SW 1271 (cell line): Measurements from ENCODE around the gene FECH.
"Not testable (repeated sequence)": the region's sequence is repeated elsewhere in the genome, so short reads cannot be mapped to it uniquely, and the experiment has no call there.

Source experiments
- DNase-seq, 2 experiments: peaks; one replicate each; lab custom pipeline; 2025; lab: John Stamatoyannopoulos, UW

The FECH gene

GRCh38 chr18:57533006-57533867 is 53.3 kb downstream of the FECH start:
- DNase-seq = no peak

- no peak for DNase-seq
Measured at GRCh38 chr18:57529151-57529550, 57.4 kb downstream of the FECH start.

- DNase-seq = no peak
Measured at GRCh38 chr18:57527556-57528229, 58.8 kb downstream of the FECH start.

GRCh38 chr18:57523171-57523956 is 63.1 kb downstream of the FECH start:
- no peak for DNase-seq

GRCh38 chr18:57522348-57522747 is 64.2 kb downstream of the FECH start:
- not testable (repeated sequence) for DNase-seq

- no peak for DNase-seq
Measured at GRCh38 chr18:57519668-57520424, 66.7 kb downstream of the FECH start.

GRCh38 chr18:57518533-57518932 is 68.0 kb downstream of the FECH start:
- no peak for DNase-seq

GRCh38 chr18:57516056-57516455 is 70.4 kb downstream of the FECH start:
- DNase-seq = no peak

GRCh38 chr18:57505231-57505630 is 81.3 kb downstream of the FECH start:
- DNase-seq = no peak

- no peak for DNase-seq
Measured at GRCh38 chr18:57502624-57503023, 83.9 kb downstream of the FECH start.

GRCh38 chr18:57498682-57499256 is 87.7 kb downstream of the FECH start:
- DNase-seq = no peak
